Suprapubic skin (tissue), 4 donors: ENCODE results near the gene FSTL4.

Experiments used
- CTCF ChIP-seq, 2 donors: fragments of 200-600 bp in 1 of 2; fragments of 450-650 bp in 1 of 2; sonication (generic) in 1 of 2; IDR thresholded peaks; one replicate each; pipeline ENCODE4 v1.5.1; 2016 to 2019; ENCODE audit warnings: antibody characterized with exemption in 2 of 2, mild to moderate bottlenecking in 1 of 2, moderate library complexity in 1 of 2
- EP300 ChIP-seq: sonication (generic); formaldehyde crosslinking; IDR thresholded peaks from one replicate; pipeline ENCODE4 v1.6.1; 2017; ENCODE audit warnings: antibody characterized with exemption
- POLR2A ChIP-seq, 2 donors: fragments of 450-650 bp; IDR thresholded peaks; one replicate each; pipeline ENCODE4 v1.6.1; 2017; ENCODE audit warnings: antibody characterized with exemption in 2 of 2, mild to moderate bottlenecking in 2 of 2, moderate library complexity in 2 of 2
- POLR2AphosphoS5 ChIP-seq, 3 donors: sonication (generic); formaldehyde crosslinking; IDR thresholded peaks; one replicate each; pipeline ENCODE4 v1.6.1; 2017; ENCODE audit warnings: antibody characterized with exemption in 3 of 3

DNA sequence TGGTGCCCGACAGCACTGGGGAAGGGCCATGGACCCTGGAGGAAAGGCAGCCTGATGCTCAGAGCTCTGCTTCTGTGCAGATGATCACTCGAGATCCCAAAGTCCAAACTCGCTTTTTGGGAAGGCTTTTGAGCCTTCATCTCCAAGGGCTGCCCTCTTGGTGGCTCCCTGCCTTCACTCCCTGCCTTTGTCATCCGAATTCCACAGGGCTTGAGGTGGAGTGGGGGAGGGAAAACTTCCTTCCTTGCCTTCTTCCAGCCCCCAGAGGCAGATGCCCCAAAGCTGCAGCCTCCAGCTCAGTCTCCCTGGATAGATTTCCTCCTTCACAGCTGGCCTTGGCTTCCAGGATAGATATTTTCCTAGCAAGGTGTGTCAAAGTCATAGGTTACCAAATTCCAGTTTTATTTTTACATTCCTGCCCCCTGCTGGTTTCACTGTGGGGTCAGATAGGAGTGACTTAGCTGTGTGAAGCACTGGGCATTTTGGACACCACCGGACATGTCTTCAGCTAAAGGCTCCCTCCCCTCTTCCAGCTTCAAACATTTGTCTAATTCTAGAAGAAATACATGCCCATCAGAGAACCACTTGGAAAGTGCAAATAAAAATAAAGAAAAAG is 292.3 kb downstream of the FSTL4 start:
- TF ChIP-seq CTCF (IDR thresholded peaks at IDR 0.05) (no peak), POLR2A (IDR thresholded peaks at IDR 0.05) (no peak), EP300 (no peak), POLR2AphosphoS5 (IDR thresholded peaks at IDR 0.05) (no peak)
